Ovary (tissue), 3 donors: ENCODE results near the gene TOPAZ1.

Experiments
- CTCF ChIP-seq, 3 donors: fragments of 450-650 bp in 2 of 3; fragments of 200-600 bp in 1 of 3; IDR thresholded peaks; one replicate each; pipeline versions ENCODE4 v1.5.1 to v1.8.0; 2016 to 2022; ENCODE audit warnings: antibody characterized with exemption in 3 of 3, mild to moderate bottlenecking in 1 of 3
- POLR2A ChIP-seq: fragments of 450-650 bp; IDR thresholded peaks from one replicate; pipeline ENCODE4 v1.6.1; 2017; ENCODE audit warnings: antibody characterized with exemption, mild to moderate bottlenecking, moderate library complexity
- donor health status: DM: no; HTN: no; CAD: no.

- TF ChIP-seq CTCF (IDR thresholded peaks at IDR 0.05): no peak
- TF ChIP-seq POLR2A: no peak
Observed at GRCh38 chr3:44292276-44292675, 50.6 kb downstream of the TOPAZ1 start.
